Activated CD4-positive, alpha-beta T cell treated with anti-CD3 and anti-CD28 coated beads for 36 hours (primary cell): ENCODE results near the gene CTIF. TPM values are rescaled to one million over a fixed set of nuclear protein-coding genes. Genes with fewer than 3 reads are reported as not detected.

Experiments
- ATAC-seq: fragments of 200-7000 bp; cut with Tn5 transposase; one replicate; pipeline ENCODE4 v1.10.0; 2021; ENCODE audit warnings: mild to moderate bottlenecking, moderate library complexity
- CTCF ChIA-PET: fragments of 350-600 bp; sonication (Branson Sonifier 250); formaldehyde crosslinking; loops from one replicate; lab custom pipeline; 2021; ENCODE audit warnings: antibody characterized with exemption; lab: Charles Lee
- POLR2A ChIA-PET: fragments of 350-600 bp; sonication (Branson Sonifier 250); formaldehyde crosslinking; loops from one replicate; lab custom pipeline; 2021; ENCODE audit warnings: antibody characterized with exemption, inconsistent platforms; lab: Charles Lee
- DNase-seq: peaks from one replicate; pipeline ENCODE4 v3.0.0-alpha.2; 2020
- H3K27ac Mint-ChIP-seq: one replicate; pipeline ENCODE4 v1.8.0; 2021; ENCODE audit warnings: mixed read lengths
- H3K27me3 Mint-ChIP-seq: one replicate; pipeline ENCODE4 v1.8.0; 2021; ENCODE audit warnings: mixed read lengths
- H3K36me3 Mint-ChIP-seq: one replicate; pipeline ENCODE4 v1.8.0; 2021; ENCODE audit warnings: low read depth, mixed read lengths
- H3K4me1 Mint-ChIP-seq: one replicate; pipeline ENCODE4 v1.8.0; 2021; ENCODE audit warnings: mixed read lengths
- H3K4me3 Mint-ChIP-seq: one replicate; pipeline ENCODE4 v1.8.0; 2021; ENCODE audit warnings: mild to moderate bottlenecking, moderate library complexity, mixed read lengths
- H3K9me3 Mint-ChIP-seq: one replicate; pipeline ENCODE4 v1.8.0; 2021; ENCODE audit warnings: low read depth, mixed read lengths
- intact Hi-C, 2 experiments: fragments of 100-400 bp; cut with DNase I in 1 of 2; cut with micrococcal nuclease in 1 of 2; formaldehyde crosslinking; loops; one replicate each; pipeline versions ENCODE4 v1.14.2 to v1.15.1; 2022 to 2024; cut with DNase I, micrococcal nuclease
- total RNA-seq, 2 experiments: library from RNA; stranded (reverse); gene quantifications; one replicate each; pipeline ENCODE4 v1.2.3, GENCODE V29; 2021

CTIF gene
- total RNA-seq, 2 experiments from 2014 or later, result 4.5 to 5.3 TPM

DNA sequence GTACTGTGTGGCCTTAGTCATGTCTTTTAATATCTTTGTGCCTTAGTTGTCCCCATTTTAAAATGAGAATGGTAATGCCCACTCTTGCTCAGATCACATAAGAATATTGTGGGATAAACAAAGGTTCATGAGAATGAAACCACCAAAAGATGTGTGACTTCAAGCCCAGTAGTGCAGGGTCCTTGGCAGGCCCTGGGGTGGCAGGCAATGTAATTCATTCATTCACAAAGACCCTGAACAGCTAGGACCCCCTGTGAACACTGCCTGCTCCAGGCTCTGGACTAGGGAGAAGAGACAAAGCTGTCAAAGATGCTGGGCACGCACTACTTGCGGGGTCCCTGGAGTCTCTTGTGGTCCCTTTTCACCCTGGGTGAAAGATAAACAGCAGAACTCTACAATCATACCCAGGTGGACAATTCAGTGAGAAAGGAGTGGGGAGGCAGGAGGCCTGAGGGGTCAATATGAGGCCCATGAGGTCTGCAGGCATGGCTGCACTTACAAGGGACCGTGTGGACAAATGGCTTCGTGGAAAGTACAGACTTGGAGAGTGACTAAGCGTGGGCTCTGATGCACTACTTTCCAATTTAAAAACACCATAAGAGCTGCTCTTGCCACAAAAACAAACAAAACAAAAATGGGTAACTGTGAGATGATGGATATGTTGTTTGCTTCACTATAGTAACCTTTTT lies 275.8 kb downstream of the CTIF start:
- CTCF ChIA-PET, result interaction anchor here (1.2 kb wide), 1 partner anchor 9 kb away, joined by 4 read pairs; no protein-coding TSS in a partner anchor
- Mint-ChIP-seq H3K36me3 (no peaks in the 10 kb centered on the region), H3K27me3 (no peaks in the 10 kb centered on the region), H3K9me3 (no peaks in the 10 kb centered on the region), H3K4me1 (peaks cover 41% of the 10 kb centered on the region), H3K4me3 (no peak overlapping the region), H3K27ac (peak overlapping the region; percentile 49)
- DNase-seq, result peak; percentile 31
- POLR2A ChIA-PET, result interaction anchor here (1.1 to 1.4 kb wide), 2 partner anchors 13 to 20 kb away, joined by 4 read pairs; no protein-coding TSS in a partner anchor
- intact Hi-C loops, result loop anchor here in 1 of 2 experiments (1.0 to 2.0 kb wide), 2 partner anchors 14 to 20 kb away; no protein-coding TSS in a partner anchor
- ATAC-seq, result peak; percentile 63

DNA sequence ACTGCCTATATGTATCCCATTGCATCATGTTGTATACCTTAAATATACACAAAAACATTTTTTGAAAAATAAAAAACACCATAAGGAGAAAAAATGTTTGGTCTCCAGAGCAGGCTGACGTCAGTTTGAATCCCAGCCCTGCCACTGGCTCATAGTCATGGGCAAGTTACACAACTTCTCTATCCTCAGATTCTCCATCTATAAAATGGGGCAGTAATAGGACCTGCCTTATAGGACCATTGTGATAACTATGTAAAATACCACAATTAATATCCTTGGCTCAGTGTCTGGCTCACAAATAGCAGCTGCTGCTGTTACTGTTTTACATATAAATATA lies 276.3 kb downstream of the CTIF start:
- no peaks in the 10 kb centered on the region for H3K36me3 Mint-ChIP-seq
- intact Hi-C loops, result loop anchor here in 1 of 2 experiments (1.0 to 2.0 kb wide), 2 partner anchors 14 to 19 kb away; no protein-coding TSS in a partner anchor
- CTCF ChIA-PET, result interaction anchor here (1.8 kb wide), 1 partner anchor 18 kb away, joined by 4 read pairs; no protein-coding TSS in a partner anchor
- no peak overlapping the region for H3K4me3 Mint-ChIP-seq
- H3K27me3 Mint-ChIP-seq, result no peaks in the 10 kb centered on the region
- H3K9me3 Mint-ChIP-seq, result no peaks in the 10 kb centered on the region
- peak; percentile 3 for DNase-seq
- H3K4me1 Mint-ChIP-seq, result peaks cover 41% of the 10 kb centered on the region
- no peak overlapping the region for H3K27ac Mint-ChIP-seq
- no peak for ATAC-seq
- POLR2A ChIA-PET, result interaction anchor here (1.1 to 1.4 kb wide), 2 partner anchors 14 to 19 kb away, joined by 4 read pairs; no protein-coding TSS in a partner anchor

DNA sequence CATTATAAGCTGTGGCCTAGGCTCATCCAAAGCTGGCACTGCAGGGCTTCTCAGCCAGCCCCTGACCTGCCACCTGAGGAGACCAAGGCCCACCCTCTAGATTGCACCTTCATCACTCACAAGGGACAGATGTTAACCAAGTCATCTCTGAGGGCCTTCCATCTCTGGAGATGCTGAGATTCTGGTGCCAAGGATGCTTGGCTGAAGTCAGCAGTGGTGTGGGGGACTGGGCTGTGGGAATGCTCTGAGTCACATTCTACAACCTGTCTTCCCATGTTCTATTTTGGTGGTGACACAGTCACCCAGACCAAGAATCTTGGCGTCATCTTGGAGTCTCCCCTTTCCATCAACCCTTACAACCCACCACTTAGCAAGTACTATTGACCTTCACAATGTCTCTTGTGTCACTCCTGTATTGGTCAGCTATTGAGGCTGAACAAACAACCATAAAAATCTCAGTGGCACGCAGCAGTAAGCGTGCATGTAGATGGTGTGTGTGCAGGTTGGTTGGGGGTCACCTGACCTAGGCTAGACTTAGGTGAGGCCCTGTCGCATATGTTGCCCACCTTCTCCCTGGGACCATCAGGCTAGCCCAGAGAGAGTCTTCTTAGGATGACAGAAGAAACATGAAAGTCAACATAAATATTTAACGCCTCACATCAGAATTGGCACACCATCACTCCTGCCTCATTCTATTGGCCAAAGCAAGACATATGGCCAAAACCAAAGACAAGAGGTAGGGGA lies 276.9 kb downstream of the CTIF start:
- H3K9me3 Mint-ChIP-seq, result no peaks in the 10 kb centered on the region
- intact Hi-C loops, result loop anchor here in 1 of 2 experiments (1.0 to 2.0 kb wide), 2 partner anchors 15 to 19 kb away; no protein-coding TSS in a partner anchor
- H3K27ac Mint-ChIP-seq, result peak overlapping the region; percentile 13
- ChIA-PET CTCF (interaction anchor here (0.9 to 1.8 kb wide), 2 partner anchors 18 to 120 kb away, joined by 3 to 4 read pairs; no protein-coding TSS in a partner anchor), POLR2A (interaction anchor here (1.1 to 1.4 kb wide), 2 partner anchors 14 to 19 kb away, joined by 4 read pairs; no protein-coding TSS in a partner anchor)
- no peak overlapping the region for H3K4me3 Mint-ChIP-seq
- no peaks in the 10 kb centered on the region for H3K36me3 Mint-ChIP-seq
- DNase-seq, result peak; percentile 15
- peaks cover 47% of the 10 kb centered on the region for H3K4me1 Mint-ChIP-seq
- H3K27me3 Mint-ChIP-seq, result no peaks in the 10 kb centered on the region
- peak; percentile 11 for ATAC-seq

DNA sequence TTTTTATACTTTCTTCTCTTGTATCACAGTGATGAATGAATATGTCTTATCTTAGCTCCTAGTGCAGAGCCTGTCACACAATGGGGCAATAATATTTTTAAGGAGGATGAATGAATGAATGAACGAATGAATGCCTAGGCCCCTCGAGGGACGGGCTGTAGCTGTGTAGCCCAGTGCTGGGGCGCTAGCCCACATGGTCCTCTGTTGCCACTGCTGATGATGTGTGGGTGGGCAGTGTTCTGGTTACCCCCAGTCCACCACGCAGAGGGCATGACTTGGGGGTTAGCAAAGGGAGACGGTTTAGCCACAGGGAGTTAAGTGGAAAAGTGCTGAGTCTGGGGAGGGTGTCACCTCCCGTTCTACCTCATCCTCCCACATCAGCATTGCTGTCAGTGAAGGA lies 277.7 kb downstream of the CTIF start:
- ChIA-PET POLR2A (no interaction called here), CTCF (interaction anchor here (0.9 to 1.8 kb wide), 3 partner anchors 15 to 119 kb away, joined by 3 to 5 read pairs (median 4); no protein-coding TSS in a partner anchor)
- ATAC-seq (no peak), DNase-seq (no peak)
- Mint-ChIP-seq H3K4me1 (peaks cover 53% of the 10 kb centered on the region), H3K27me3 (no peaks in the 10 kb centered on the region), H3K27ac (no peak overlapping the region), H3K9me3 (no peaks in the 10 kb centered on the region), H3K4me3 (no peak overlapping the region), H3K36me3 (no peaks in the 10 kb centered on the region)
- intact Hi-C loops, result no loop called here

DNA sequence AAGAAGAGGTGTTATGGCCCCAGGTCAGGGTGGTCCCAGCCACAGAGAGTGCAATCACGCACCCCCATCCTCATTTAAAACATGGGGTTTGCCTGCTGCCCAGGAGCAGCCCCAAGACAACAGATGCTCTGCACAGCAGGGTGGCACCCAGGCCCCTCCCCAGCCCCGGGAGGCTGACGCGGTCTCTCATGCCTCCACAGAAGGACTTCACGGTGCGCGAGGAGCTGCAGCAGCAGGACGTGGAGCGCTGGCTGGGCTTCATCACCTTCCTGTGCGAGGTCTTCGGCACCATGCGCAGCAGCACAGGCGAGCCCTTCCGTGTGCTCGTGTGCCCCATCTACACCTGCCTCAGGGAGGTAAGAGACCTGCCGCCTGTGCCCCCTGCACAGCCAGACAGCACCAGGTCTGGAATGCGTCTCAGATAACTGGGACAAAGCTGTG lies 278.2 kb downstream of the CTIF start:
- DNase-seq (peak; percentile 3), ATAC-seq (no peak)
- POLR2A ChIA-PET, result no interaction called here
- Mint-ChIP-seq H3K27me3 (no peaks in the 10 kb centered on the region), H3K4me3 (no peak overlapping the region), H3K9me3 (no peaks in the 10 kb centered on the region), H3K4me1 (peaks cover 52% of the 10 kb centered on the region), H3K36me3 (no peaks in the 10 kb centered on the region), H3K27ac (no peak overlapping the region)
- intact Hi-C loops, result no loop called here
- CTCF ChIA-PET, result interaction anchor here (1.5 to 1.8 kb wide), 2 partner anchors 15 to 16 kb away, joined by 4 to 5 read pairs; no protein-coding TSS in a partner anchor

DNA sequence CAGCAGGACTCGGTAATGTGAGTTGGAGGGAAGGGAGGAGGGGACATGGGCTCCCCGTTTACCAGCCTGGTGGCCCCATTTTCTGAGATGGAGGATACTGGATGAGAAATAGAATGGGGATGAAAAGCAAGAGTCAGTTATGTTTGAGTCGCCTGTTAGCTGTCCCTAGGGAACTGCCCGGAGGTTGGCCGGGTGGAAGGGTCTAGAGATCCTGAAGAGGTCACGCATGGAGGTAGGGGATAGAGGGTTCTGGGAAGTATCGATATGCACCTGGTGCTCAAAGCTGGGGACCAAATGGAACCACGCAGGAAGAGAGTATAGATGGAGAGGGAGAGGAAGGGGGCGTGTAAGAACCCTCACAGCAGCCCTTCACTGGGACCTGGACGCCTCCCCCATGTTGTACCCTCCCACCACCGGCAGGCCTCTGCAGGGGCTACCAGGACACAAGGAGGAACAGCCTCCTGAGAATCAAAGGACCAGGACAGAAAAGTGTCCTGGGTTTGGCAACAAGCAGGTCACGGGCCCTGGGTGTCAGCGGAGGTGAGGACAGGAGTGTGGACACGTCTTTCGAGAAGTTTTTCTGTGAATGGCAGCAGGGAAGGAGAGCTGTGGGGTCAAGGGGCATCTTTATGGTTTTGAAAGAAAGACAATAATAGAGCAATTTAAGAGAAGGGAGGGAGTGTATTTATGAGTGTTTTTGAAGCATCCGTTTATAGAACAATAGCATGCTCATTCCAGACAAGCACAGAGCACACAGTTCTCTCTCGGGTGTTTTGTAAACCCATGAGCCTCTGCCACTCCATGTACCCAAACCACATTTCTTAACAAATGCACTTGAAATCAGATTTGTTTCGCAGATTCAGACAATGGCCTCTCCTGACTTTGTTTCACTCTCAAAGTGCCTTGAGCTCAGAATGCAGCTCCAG lies 279.8 kb downstream of the CTIF start:
- peaks cover 42% of the 10 kb centered on the region for H3K4me1 Mint-ChIP-seq
- H3K27me3 Mint-ChIP-seq, result no peaks in the 10 kb centered on the region
- ChIA-PET POLR2A (no interaction called here), CTCF (no interaction called here)
- ATAC-seq (no peak), DNase-seq (peak; percentile 2)
- peaks cover 3% of the 10 kb centered on the region for H3K9me3 Mint-ChIP-seq
- no peaks in the 10 kb centered on the region for H3K36me3 Mint-ChIP-seq
- H3K27ac Mint-ChIP-seq, result no peak overlapping the region
- intact Hi-C loops, result no loop called here
- no peak overlapping the region for H3K4me3 Mint-ChIP-seq

DNA sequence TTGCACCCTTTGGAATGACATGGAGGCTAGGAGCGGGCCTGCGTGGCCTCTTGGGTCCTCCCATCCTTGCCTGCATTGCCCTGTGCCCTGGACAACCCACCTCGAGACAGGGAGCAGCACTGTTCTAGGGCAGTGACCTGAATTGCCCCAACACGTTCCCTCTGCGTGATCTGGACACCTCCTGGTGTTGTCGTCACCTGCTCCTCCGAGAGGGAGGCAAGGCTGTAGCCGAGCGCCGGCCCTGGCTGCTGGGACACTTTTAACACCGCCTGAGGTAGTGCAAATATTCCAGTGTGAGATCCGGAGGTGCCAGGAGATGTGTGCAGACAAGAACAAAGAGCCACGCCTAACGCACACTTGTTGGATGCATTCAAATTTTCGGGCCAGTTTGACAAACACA lies 280.4 kb downstream of the CTIF start:
- intact Hi-C loops, result no loop called here
- Mint-ChIP-seq H3K4me1 (peaks cover 35% of the 10 kb centered on the region), H3K27me3 (no peaks in the 10 kb centered on the region), H3K27ac (no peak overlapping the region), H3K4me3 (no peak overlapping the region), H3K36me3 (peaks cover 4% of the 10 kb centered on the region), H3K9me3 (peaks cover 4% of the 10 kb centered on the region)
- DNase-seq (peak; percentile 3), ATAC-seq (no peak)
- CTCF ChIA-PET, result no interaction called here
- POLR2A ChIA-PET, result no interaction called here

DNA sequence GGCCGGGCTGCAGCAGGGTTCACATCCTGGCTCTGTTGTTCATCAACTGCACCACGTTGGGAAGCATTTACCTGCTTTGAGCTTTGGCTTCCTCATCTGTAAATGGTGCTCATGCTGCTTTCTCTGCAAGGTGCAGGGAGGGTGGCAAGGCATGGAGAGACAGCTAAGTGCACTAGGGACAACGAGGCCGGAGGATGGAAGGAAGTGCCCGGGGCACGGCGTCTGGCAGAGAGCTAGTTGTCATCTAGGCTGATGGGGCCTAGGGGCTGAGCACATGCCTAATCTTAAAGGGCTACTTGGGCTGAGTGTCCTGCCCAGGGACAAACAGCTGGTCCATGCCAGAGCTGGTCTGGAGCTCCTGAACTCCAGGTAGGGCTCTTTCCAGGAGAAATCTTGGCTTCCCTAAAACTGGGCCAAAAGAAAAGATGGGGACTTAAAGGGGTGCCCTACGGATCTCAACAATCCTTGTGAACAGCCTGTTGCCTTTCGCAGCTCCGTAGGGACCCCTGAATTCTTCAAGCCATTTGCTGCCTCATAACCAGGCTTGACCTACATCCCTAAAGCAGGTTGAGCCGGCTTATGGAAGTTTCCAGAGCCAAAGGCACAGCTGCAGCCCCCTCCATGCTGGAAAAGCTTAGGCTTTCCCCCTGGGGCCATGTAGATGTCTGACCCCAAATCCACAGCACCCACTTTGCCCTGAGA lies 281.1 kb downstream of the CTIF start:
- ATAC-seq (no peak), DNase-seq (peak; percentile 3)
- no peaks in the 10 kb centered on the region for H3K27me3 Mint-ChIP-seq
- H3K36me3 Mint-ChIP-seq, result peaks cover 4% of the 10 kb centered on the region
- POLR2A ChIA-PET, result interaction anchor here (0.5 to 0.8 kb wide), 2 partner anchors 34 to 49 kb away, joined by 3 to 4 read pairs; no protein-coding TSS in a partner anchor
- intact Hi-C loops, result no loop called here
- H3K4me3 Mint-ChIP-seq, result no peak overlapping the region
- H3K27ac Mint-ChIP-seq, result no peak overlapping the region
- CTCF ChIA-PET, result interaction anchor here (0.6 kb wide), 1 partner anchor 11 kb away, joined by 3 read pairs; no protein-coding TSS in a partner anchor
- H3K4me1 Mint-ChIP-seq, result peaks cover 29% of the 10 kb centered on the region
- H3K9me3 Mint-ChIP-seq, result peaks cover 4% of the 10 kb centered on the region

DNA sequence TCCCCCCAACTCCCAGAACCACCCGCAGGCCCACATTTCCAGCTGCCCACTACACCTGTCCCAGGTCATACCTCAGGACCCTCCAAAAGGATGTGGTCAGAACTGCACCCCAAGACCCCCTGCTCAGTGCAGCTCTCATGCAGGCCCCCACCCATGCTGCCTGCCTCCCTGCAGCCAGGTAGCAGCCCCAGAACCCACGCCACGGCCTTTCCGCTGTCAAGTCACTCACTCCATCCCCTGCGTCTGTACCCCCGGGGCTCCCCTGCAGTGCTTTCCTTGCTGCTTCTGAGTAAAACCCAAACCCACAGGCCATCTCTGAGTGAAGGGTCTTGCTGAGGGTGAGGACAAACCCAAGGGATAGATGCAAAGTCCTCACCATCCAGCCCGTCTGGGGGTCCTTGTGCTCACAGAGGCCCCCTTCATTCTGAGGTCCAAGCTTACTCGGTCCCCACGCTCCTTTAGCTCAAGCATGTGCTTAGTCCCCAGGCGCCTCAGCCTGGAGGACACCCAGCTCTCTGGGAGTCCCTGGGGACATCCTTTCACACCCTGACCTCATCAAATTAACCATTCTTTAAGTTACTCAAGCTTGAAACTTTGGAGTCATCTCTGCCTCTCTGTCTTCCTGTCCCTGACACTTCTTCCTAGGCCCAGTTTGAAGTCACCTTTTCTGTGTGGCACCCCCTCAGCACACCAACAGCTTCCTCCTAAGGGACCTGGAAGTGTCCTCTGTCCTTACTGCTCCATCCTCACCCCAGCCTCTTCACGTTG lies 281.8 kb downstream of the CTIF start:
- no peak overlapping the region for H3K4me3 Mint-ChIP-seq
- peak; percentile 34 for DNase-seq
- peaks cover 4% of the 10 kb centered on the region for H3K36me3 Mint-ChIP-seq
- peak; percentile 94 for ATAC-seq
- peaks cover 4% of the 10 kb centered on the region for H3K9me3 Mint-ChIP-seq
- H3K27ac Mint-ChIP-seq, result no peak overlapping the region
- POLR2A ChIA-PET, result interaction anchor here (0.5 to 0.8 kb wide), 2 partner anchors 34 to 48 kb away, joined by 3 to 4 read pairs; no protein-coding TSS in a partner anchor
- H3K27me3 Mint-ChIP-seq, result no peaks in the 10 kb centered on the region
- H3K4me1 Mint-ChIP-seq, result peaks cover 24% of the 10 kb centered on the region
- intact Hi-C loops, result no loop called here
- CTCF ChIA-PET, result interaction anchor here (0.6 kb wide), 1 partner anchor 12 kb away, joined by 3 read pairs; no protein-coding TSS in a partner anchor

DNA sequence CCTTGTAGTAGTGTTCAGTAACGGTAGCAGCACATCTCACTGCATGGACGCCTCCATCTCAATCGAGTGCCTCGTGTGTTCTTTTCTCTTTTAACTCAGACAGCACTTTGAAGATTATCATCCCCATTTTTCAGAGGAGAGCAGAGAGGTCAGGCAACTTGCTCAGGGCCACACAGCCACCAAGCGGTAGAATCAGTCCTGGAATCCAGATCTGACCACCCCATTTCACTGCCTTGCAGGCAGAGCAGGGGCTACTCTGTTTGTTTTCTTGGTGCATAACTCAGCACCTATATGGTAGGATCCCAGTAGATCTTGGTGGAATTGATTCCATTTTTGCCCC lies 282.4 kb downstream of the CTIF start:
- CTCF ChIA-PET, result no interaction called here
- Mint-ChIP-seq H3K36me3 (peaks cover 4% of the 10 kb centered on the region), H3K27me3 (no peaks in the 10 kb centered on the region), H3K27ac (no peak overlapping the region), H3K4me3 (no peak overlapping the region), H3K9me3 (peaks cover 4% of the 10 kb centered on the region), H3K4me1 (peaks cover 20% of the 10 kb centered on the region)
- POLR2A ChIA-PET, result no interaction called here
- no peak for DNase-seq
- peak; percentile 6 for ATAC-seq
- intact Hi-C loops, result no loop called here
